Spleen (tissue), 7 donors: Measurements from ENCODE around the gene ZNF568.

Experiments
- CTCF ChIP-seq, 11 experiments: fragments of 200-600 bp in 7 of 11; fragments of 450-650 bp in 4 of 11; sonication (generic) in 4 of 11; IDR thresholded peaks in 8 of 11; conservative IDR thresholded peaks in 3 of 11; 1 replicate in 7 of 11; 2 replicates in 4 of 11; pipeline versions ENCODE4 v1.4.0 to v1.8.0; 2016 to 2021; ENCODE audit warnings: antibody characterized with exemption in 11 of 11, inconsistent platforms in 4 of 11, mild to moderate bottlenecking in 1 of 11
- POLR2A ChIP-seq, 3 donors: fragments of 450-650 bp; IDR thresholded peaks; one replicate each; pipeline ENCODE4 v1.5.1; 2017; ENCODE audit warnings: antibody characterized with exemption in 3 of 3, mild to moderate bottlenecking in 1 of 3
- POLR2AphosphoS5 ChIP-seq, 3 donors: sonication (generic); formaldehyde crosslinking; IDR thresholded peaks; one replicate each; pipeline ENCODE4 v1.5.1; 2017; ENCODE audit warnings: antibody characterized with exemption in 3 of 3
- donor health status: DM: no; HTN: no; CAD: no; lungs with moderate emphysema.
- donor health status: DM: no; HTN: no; CAD: no.
- donor health status: DM: no; HTN: no; CAD: no.

GRCh38 chr19:36894849-36895383 is 21.2 kb upstream of the ZNF568 start:
- TF ChIP-seq CTCF (IDR thresholded peaks at IDR 0.05 in 8 of 11, conservative IDR thresholded peaks at IDR 0.05 in 3 of 11) (no peak), POLR2A (IDR thresholded peaks at IDR 0.05) (no peak), POLR2AphosphoS5 (IDR thresholded peaks at IDR 0.05) (no peak)
